ENCODE data around the gene ZNF536.

GRCh38 chr19:30596813-30597399 is 224.7 kb downstream of the ZNF536 start:
- no peak for TF ChIP-seq CTCF (IDR thresholded peaks at IDR 0.05)
- no peak for TF ChIP-seq POLR2A (IDR thresholded peaks at IDR 0.05)
- TF ChIP-seq EP300 (IDR thresholded peaks at IDR 0.05), result no peak

Measured in ovary (tissue), 3 donors.